Measurements from ENCODE around the gene NUP153.

NUP153 gene

DNA sequence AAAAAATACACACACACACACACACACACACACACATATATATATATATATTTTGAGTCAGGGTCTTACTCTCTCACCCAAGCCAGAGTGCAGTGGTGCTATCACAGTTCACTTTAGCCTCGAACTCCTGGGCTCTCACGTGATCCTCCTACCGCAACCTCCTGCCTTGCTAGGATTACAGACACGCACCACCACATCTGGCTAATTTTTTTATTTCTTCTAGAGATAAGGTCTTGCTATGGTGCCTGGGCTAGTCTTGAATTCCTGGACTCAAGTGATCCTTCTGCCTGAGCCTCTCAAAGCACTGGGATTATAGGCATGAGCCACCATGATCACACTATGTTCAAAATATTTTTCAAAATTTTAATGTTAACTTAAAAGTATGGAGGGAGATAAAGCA, 43.5 kb downstream of the NUP153 start:
- WGBS: 82% methylated on average over 3 of the region's 4 CpGs
- Histone ChIP-seq H4K8ac (ENCODE audit: low read length) (no peak overlapping the region), H3K14ac (ENCODE audit: low read length in 2 of 2) (no peak overlapping the region), H3K27me3 (ENCODE audit: control insufficient read depth in 1 of 2, insufficient read depth in 1 of 2, low read length in 2 of 2) (no peaks in the 10 kb centered on the region), H3K4ac (ENCODE audit: low read depth in 1 of 2, low read length in 2 of 2) (no peak overlapping the region), H3K79me1 (replicated peaks; ENCODE audit: low read length, poor library complexity, severe bottlenecking) (peaks cover 19% of the 10 kb centered on the region), H3K4me2 (ENCODE audit: low read length, poor library complexity, severe bottlenecking) (no peak overlapping the region), H2AFZ (ENCODE audit: low read depth, low read length) (no peak overlapping the region), H2BK12ac (ENCODE audit: low read length in 2 of 2) (no peak overlapping the region), H3K27ac (ENCODE audit: low read length, poor library complexity, severe bottlenecking) (no peak overlapping the region), H3K9me3 (ENCODE audit: control insufficient read depth, low read length) (no peaks in the 10 kb centered on the region), H3K36me3 (ENCODE audit: control insufficient read depth in 1 of 2, insufficient read depth in 2 of 2, low read depth in 1 of 2, low read length in 2 of 2) (peaks cover 23 to 92% of the 10 kb centered on the region in 2 experiments), H2BK15ac (ENCODE audit: low read depth, poor library complexity, severe bottlenecking) (no peak overlapping the region), H3K4me3 (ENCODE audit: insufficient read depth in 1 of 2, low read depth in 1 of 2, low read length in 2 of 2) (no peak overlapping the region), H2BK5ac (ENCODE audit: low read depth, low read length, poor library complexity, severe bottlenecking) (no peak overlapping the region), H3K23ac (ENCODE audit: low read length in 2 of 2) (no peak overlapping the region), H4K91ac (ENCODE audit: low read length) (no peak overlapping the region), H3K4me1 (ENCODE audit: control insufficient read depth, insufficient read depth, low read depth, low read length) (no peaks in the 10 kb centered on the region), H2BK120ac (ENCODE audit: low read depth, low read length) (no peak overlapping the region), H3K9ac (ENCODE audit: low read length) (no peak overlapping the region), H2AK5ac (ENCODE audit: low read length, severe bottlenecking) (no peak overlapping the region), H3K18ac (ENCODE audit: low read depth in 1 of 2, low read length in 2 of 2) (no peak overlapping the region)
- no peak for DNase-seq

DNA sequence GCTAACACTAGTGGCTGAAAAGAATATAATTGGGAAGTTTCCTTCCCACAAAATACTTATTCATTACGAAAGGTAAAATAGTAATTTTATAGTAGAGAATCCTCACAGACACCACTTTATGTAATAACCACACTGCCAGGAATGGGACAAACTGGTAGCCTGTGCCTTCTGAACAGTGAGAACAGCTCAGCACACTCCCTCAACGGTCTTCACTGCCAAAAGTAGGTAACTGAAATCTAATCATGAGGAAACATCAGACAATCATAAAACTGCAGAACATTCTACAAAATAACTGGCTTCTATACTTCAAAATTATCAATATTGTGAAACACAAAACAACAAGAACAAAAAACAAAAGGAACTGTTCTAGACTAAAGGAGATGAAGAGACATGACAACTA, 44.1 kb downstream of the NUP153 start:
- Histone ChIP-seq H3K36me3 (ENCODE audit: control insufficient read depth in 1 of 2, insufficient read depth in 2 of 2, low read depth in 1 of 2, low read length in 2 of 2) (peaks cover 24 to 92% of the 10 kb centered on the region in 2 experiments), H4K91ac (ENCODE audit: low read length) (no peak overlapping the region), H2AFZ (ENCODE audit: low read depth, low read length) (no peak overlapping the region), H2AK5ac (ENCODE audit: low read length, severe bottlenecking) (no peak overlapping the region), H2BK5ac (ENCODE audit: low read depth, low read length, poor library complexity, severe bottlenecking) (no peak overlapping the region), H3K9me3 (ENCODE audit: control insufficient read depth, low read length) (no peaks in the 10 kb centered on the region), H2BK12ac (ENCODE audit: low read length in 2 of 2) (no peak overlapping the region), H3K18ac (ENCODE audit: low read depth in 1 of 2, low read length in 2 of 2) (no peak overlapping the region), H3K79me1 (replicated peaks; ENCODE audit: low read length, poor library complexity, severe bottlenecking) (peaks cover 23% of the 10 kb centered on the region), H3K9ac (ENCODE audit: low read length) (no peak overlapping the region), H2BK120ac (ENCODE audit: low read depth, low read length) (no peak overlapping the region), H3K4ac (ENCODE audit: low read depth in 1 of 2, low read length in 2 of 2) (no peak overlapping the region), H3K27ac (ENCODE audit: low read length, poor library complexity, severe bottlenecking) (no peak overlapping the region), H3K4me1 (ENCODE audit: control insufficient read depth, insufficient read depth, low read depth, low read length) (no peaks in the 10 kb centered on the region), H3K4me2 (ENCODE audit: low read length, poor library complexity, severe bottlenecking) (no peak overlapping the region), H3K23ac (ENCODE audit: low read length in 2 of 2) (no peak overlapping the region), H3K14ac (ENCODE audit: low read length in 2 of 2) (no peak overlapping the region), H2BK15ac (ENCODE audit: low read depth, poor library complexity, severe bottlenecking) (no peak overlapping the region), H4K8ac (ENCODE audit: low read length) (no peak overlapping the region), H3K4me3 (ENCODE audit: insufficient read depth in 1 of 2, low read depth in 1 of 2, low read length in 2 of 2) (no peak overlapping the region), H3K27me3 (ENCODE audit: control insufficient read depth in 1 of 2, insufficient read depth in 1 of 2, low read length in 2 of 2) (no peaks in the 10 kb centered on the region)
- WGBS: 88% methylated on average over 2 of the region's 2 CpGs
- no peak for DNase-seq

DNA sequence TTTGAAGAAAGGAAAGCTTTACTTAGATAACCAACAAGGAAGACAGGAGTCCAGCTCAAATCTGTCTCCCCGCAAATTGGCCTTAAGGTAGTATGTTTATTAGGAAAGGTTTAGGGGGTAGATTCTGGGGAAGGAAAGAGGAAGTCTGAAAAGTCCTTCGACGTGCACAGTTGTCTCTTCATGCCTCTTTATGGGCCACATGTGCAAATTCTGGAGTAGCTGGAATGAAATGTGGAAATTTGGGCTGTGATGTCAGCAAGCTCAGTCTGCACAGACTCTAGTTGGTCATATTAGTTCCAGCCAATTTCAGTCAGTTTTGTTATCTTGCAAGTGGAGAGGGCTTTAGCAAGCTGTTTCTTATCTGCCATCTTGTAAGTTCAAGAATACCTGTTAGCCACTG, 50.1 kb downstream of the NUP153 start:
- no peaks in the 10 kb centered on the region for H3K9me3 ChIP-seq (ENCODE audit: control insufficient read depth, low read length)
- no peaks in the 10 kb centered on the region for H3K4me1 ChIP-seq (ENCODE audit: control insufficient read depth, insufficient read depth, low read depth, low read length)
- H2BK12ac ChIP-seq (ENCODE audit: low read length in 2 of 2): no peak overlapping the region
- H3K27me3 ChIP-seq (ENCODE audit: control insufficient read depth in 1 of 2, insufficient read depth in 1 of 2, low read length in 2 of 2): no peaks in the 10 kb centered on the region
- no peak overlapping the region for H2BK15ac ChIP-seq (ENCODE audit: low read depth, poor library complexity, severe bottlenecking)
- H3K9ac ChIP-seq (ENCODE audit: low read length): no peak overlapping the region
- no peak overlapping the region for H4K91ac ChIP-seq (ENCODE audit: low read length)
- no peak overlapping the region for H2AFZ ChIP-seq (ENCODE audit: low read depth, low read length)
- no peak overlapping the region for H3K4ac ChIP-seq (ENCODE audit: low read depth in 1 of 2, low read length in 2 of 2)
- no peak for DNase-seq
- no peak overlapping the region for H3K4me2 ChIP-seq (ENCODE audit: low read length, poor library complexity, severe bottlenecking)
- 92% methylated on average over 2 of the region's 3 CpGs for WGBS
- H3K14ac ChIP-seq (ENCODE audit: low read length in 2 of 2): no peak overlapping the region
- H2AK5ac ChIP-seq (ENCODE audit: low read length, severe bottlenecking): no peak overlapping the region
- H4K8ac ChIP-seq (ENCODE audit: low read length): no peak overlapping the region
- peaks cover 28% of the 10 kb centered on the region for H3K79me1 ChIP-seq (replicated peaks; ENCODE audit: low read length, poor library complexity, severe bottlenecking)
- H3K27ac ChIP-seq (ENCODE audit: low read length, poor library complexity, severe bottlenecking): no peak overlapping the region
- H3K23ac ChIP-seq (ENCODE audit: low read length in 2 of 2): no peak overlapping the region
- no peak overlapping the region for H2BK5ac ChIP-seq (ENCODE audit: low read depth, low read length, poor library complexity, severe bottlenecking)
- no peak overlapping the region for H3K18ac ChIP-seq (ENCODE audit: low read depth in 1 of 2, low read length in 2 of 2)
- H2BK120ac ChIP-seq (ENCODE audit: low read depth, low read length): no peak overlapping the region
- peaks cover 20 to 75% of the 10 kb centered on the region in 2 experiments for H3K36me3 ChIP-seq (ENCODE audit: control insufficient read depth in 1 of 2, insufficient read depth in 2 of 2, low read depth in 1 of 2, low read length in 2 of 2)
- H3K4me3 ChIP-seq (ENCODE audit: insufficient read depth in 1 of 2, low read depth in 1 of 2, low read length in 2 of 2): no peak overlapping the region

DNA sequence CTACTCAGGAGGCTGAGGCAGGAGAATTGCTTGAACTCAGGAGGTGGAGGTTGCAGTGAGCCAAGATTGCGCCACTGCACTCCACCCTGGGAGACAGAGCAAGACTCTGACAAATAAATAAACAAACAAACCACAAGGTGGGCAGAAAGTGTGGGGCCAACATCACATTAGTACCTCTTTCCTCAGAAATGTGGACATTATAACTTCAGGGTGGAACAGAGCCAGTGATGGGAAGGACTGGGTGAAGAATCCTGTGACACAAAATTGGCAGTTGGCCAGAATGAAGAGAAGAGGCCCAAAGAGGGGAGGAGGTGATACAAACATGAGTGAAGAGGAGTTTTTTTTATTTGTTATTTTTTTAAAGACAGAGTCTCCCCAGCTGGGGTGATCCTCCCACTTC, 50.6 kb downstream of the NUP153 start:
- H3K4me3 ChIP-seq (ENCODE audit: insufficient read depth in 1 of 2, low read depth in 1 of 2, low read length in 2 of 2): no peak overlapping the region
- WGBS: 100% methylated on average over 1 of the region's 1 CpG
- no peaks in the 10 kb centered on the region for H3K4me1 ChIP-seq (ENCODE audit: control insufficient read depth, insufficient read depth, low read depth, low read length)
- no peak overlapping the region for H2AK5ac ChIP-seq (ENCODE audit: low read length, severe bottlenecking)
- no peak overlapping the region for H3K23ac ChIP-seq (ENCODE audit: low read length in 2 of 2)
- H2BK15ac ChIP-seq (ENCODE audit: low read depth, poor library complexity, severe bottlenecking): no peak overlapping the region
- H3K9me3 ChIP-seq (ENCODE audit: control insufficient read depth, low read length): no peaks in the 10 kb centered on the region
- no peak overlapping the region for H3K4me2 ChIP-seq (ENCODE audit: low read length, poor library complexity, severe bottlenecking)
- H4K8ac ChIP-seq (ENCODE audit: low read length): no peak overlapping the region
- peaks cover 20 to 73% of the 10 kb centered on the region in 2 experiments for H3K36me3 ChIP-seq (ENCODE audit: control insufficient read depth in 1 of 2, insufficient read depth in 2 of 2, low read depth in 1 of 2, low read length in 2 of 2)
- H3K18ac ChIP-seq (ENCODE audit: low read depth in 1 of 2, low read length in 2 of 2): no peak overlapping the region
- DNase-seq: peak; percentile 27
- no peak overlapping the region for H2BK5ac ChIP-seq (ENCODE audit: low read depth, low read length, poor library complexity, severe bottlenecking)
- H3K27ac ChIP-seq (ENCODE audit: low read length, poor library complexity, severe bottlenecking): no peak overlapping the region
- H4K91ac ChIP-seq (ENCODE audit: low read length): no peak overlapping the region
- H2BK120ac ChIP-seq (ENCODE audit: low read depth, low read length): no peak overlapping the region
- no peak overlapping the region for H3K14ac ChIP-seq (ENCODE audit: low read length in 2 of 2)
- no peaks in the 10 kb centered on the region for H3K27me3 ChIP-seq (ENCODE audit: control insufficient read depth in 1 of 2, insufficient read depth in 1 of 2, low read length in 2 of 2)
- H2AFZ ChIP-seq (ENCODE audit: low read depth, low read length): no peak overlapping the region
- H3K79me1 ChIP-seq (replicated peaks; ENCODE audit: low read length, poor library complexity, severe bottlenecking): peaks cover 26% of the 10 kb centered on the region
- H3K9ac ChIP-seq (ENCODE audit: low read length): no peak overlapping the region
- H2BK12ac ChIP-seq (ENCODE audit: low read length in 2 of 2): no peak overlapping the region
- H3K4ac ChIP-seq (ENCODE audit: low read depth in 1 of 2, low read length in 2 of 2): no peak overlapping the region

Data from mesenchymal stem cell (in vitro differentiated cells and primary cell).